GM19099 (cell line): ENCODE results near the gene TARP.

Experiments
- POLR2A ChIP-seq: IDR thresholded peaks from 3 replicates; pipeline ENCODE4 v1.6.1; 2011; ENCODE audit warnings: low read depth; ENCODE audit not compliant: insufficient read length; ENCODE audit errors: extremely low read depth

The TARP gene

GRCh38 chr7:38280707-38281106, 7.3 kb upstream of the TARP start:
- TF ChIP-seq POLR2A, result no peak

- TF ChIP-seq POLR2A, result no peak
These were observed 6.6 kb upstream of the TARP start for GRCh38 chr7:38280000-38280399.

GRCh38 chr7:38276096-38276877, 2.9 kb upstream of the TARP start:
- no peak for TF ChIP-seq POLR2A

- TF ChIP-seq POLR2A, result no peak
These were observed 1.6 kb upstream of the TARP start for GRCh38 chr7:38274927-38275620.

- TF ChIP-seq POLR2A, result no peak
These were observed 1.1 kb upstream of the TARP start for GRCh38 chr7:38274486-38274885.

- TF ChIP-seq POLR2A, result no peak
These were observed 10.9 kb downstream of the TARP start for GRCh38 chr7:38262545-38262944.

GRCh38 chr7:38257350-38257677, 16.1 kb downstream of the TARP start:
- TF ChIP-seq POLR2A, result no peak

GRCh38 chr7:38248069-38248567, 25.3 kb downstream of the TARP start:
- no peak for TF ChIP-seq POLR2A

- no peak for TF ChIP-seq POLR2A
These were observed 27.9 kb downstream of the TARP start for GRCh38 chr7:38245409-38245977.

- TF ChIP-seq POLR2A, result no peak
These were observed 28.9 kb downstream of the TARP start for GRCh38 chr7:38244516-38244915.

- TF ChIP-seq POLR2A, result no peak
These were observed 30.6 kb downstream of the TARP start for GRCh38 chr7:38242814-38243213.

- no peak for TF ChIP-seq POLR2A
These were observed 32.4 kb downstream of the TARP start for GRCh38 chr7:38241071-38241470.

GRCh38 chr7:38235606-38236005, 37.8 kb downstream of the TARP start:
- TF ChIP-seq POLR2A, result no peak

GRCh38 chr7:38232502-38233366, 40.7 kb downstream of the TARP start:
- no peak for TF ChIP-seq POLR2A
